DOHH2 (cell line): Measurements from ENCODE around the gene CYTH3.

Experiments
- H3F3A ChIP-seq: fragments of 200-600 bp; sonication (generic), shearing (Covaris generic); 2 replicates; pipeline ENCODE4 v1.6.0; 2016; ENCODE audit warnings: antibody characterized with exemption, mild to moderate bottlenecking; ENCODE audit not compliant: control insufficient read depth, insufficient read depth
- H3K27ac ChIP-seq: fragments of 200-600 bp; sonication (generic); 2 replicates; pipeline ENCODE4 v1.5.1; 2014; ENCODE audit warnings: low read depth, mild to moderate bottlenecking, low read length, moderate library complexity
- H3K27me3 ChIP-seq: fragments of 200-600 bp; sonication (generic); 2 replicates; pipeline ENCODE4 v1.6.1; 2014; ENCODE audit warnings: mild to moderate bottlenecking, low read length, mixed read lengths; ENCODE audit not compliant: control insufficient read depth
- H3K36me3 ChIP-seq: fragments of 200-600 bp; sonication (generic); 2 replicates; pipeline ENCODE4 v1.6.1; 2014; ENCODE audit warnings: mild to moderate bottlenecking, low read length, moderate library complexity, mixed read lengths; ENCODE audit not compliant: control insufficient read depth
- H3K4me1 ChIP-seq: fragments of 200-600 bp; sonication (generic); 2 replicates; pipeline ENCODE4 v1.6.1; 2014; ENCODE audit warnings: mild to moderate bottlenecking, low read length, mixed read lengths; ENCODE audit not compliant: control insufficient read depth
- H3K4me2 ChIP-seq: fragments of 200-600 bp; sonication (generic); 2 replicates; pipeline ENCODE4 v1.6.0; 2014; ENCODE audit warnings: mild to moderate bottlenecking, low read length, moderate library complexity
- H3K4me3 ChIP-seq: fragments of 200-600 bp; sonication (generic); 2 replicates; pipeline ENCODE4 v1.5.1; 2014; ENCODE audit warnings: mild to moderate bottlenecking, low read length, mixed read lengths
- H3K79me2 ChIP-seq: fragments of 200-600 bp; sonication (generic); 2 replicates; pipeline ENCODE4 v1.6.1; 2014; ENCODE audit warnings: mild to moderate bottlenecking, low read length, mixed read lengths; ENCODE audit not compliant: control insufficient read depth
- H3K9me2 ChIP-seq: fragments of 200-600 bp; sonication (generic); replicated peaks from 2 replicates; pipeline ENCODE4 v1.6.1; 2014; ENCODE audit warnings: mild to moderate bottlenecking, low read length, mixed read lengths; ENCODE audit not compliant: control insufficient read depth
- H3K9me3 ChIP-seq: fragments of 200-600 bp; sonication (generic); 2 replicates; pipeline ENCODE4 v1.6.1; 2014; ENCODE audit warnings: antibody characterized with exemption, low read length, mixed read lengths; ENCODE audit not compliant: control insufficient read depth, insufficient read depth
- H4K20me1 ChIP-seq: fragments of 200-600 bp; sonication (generic); 2 replicates; pipeline ENCODE4 v1.6.0; 2014; ENCODE audit warnings: low read depth, mild to moderate bottlenecking, antibody characterized with exemption, low read length, moderate library complexity; ENCODE audit not compliant: control insufficient read depth, insufficient read depth
- EZH2phosphoT487 ChIP-seq: fragments of 200-600 bp; sonication (generic); IDR thresholded peaks from 2 replicates; pipeline ENCODE4 v1.6.1; 2017; ENCODE audit warnings: borderline replicate concordance, mild to moderate bottlenecking, antibody characterized with exemption, low read length, moderate library complexity, mixed read lengths
- TF ChIP-seq, protein P1 (sequence below): fragments of 200-600 bp; sonication (generic); IDR thresholded peaks from one replicate; pipeline ENCODE4 v1.5.1; 2014; ENCODE audit warnings: antibody characterized with exemption, mild to moderate bottlenecking, low read depth, low read length; ENCODE audit not compliant: poor library complexity, severe bottlenecking

Gene CYTH3

DNA sequence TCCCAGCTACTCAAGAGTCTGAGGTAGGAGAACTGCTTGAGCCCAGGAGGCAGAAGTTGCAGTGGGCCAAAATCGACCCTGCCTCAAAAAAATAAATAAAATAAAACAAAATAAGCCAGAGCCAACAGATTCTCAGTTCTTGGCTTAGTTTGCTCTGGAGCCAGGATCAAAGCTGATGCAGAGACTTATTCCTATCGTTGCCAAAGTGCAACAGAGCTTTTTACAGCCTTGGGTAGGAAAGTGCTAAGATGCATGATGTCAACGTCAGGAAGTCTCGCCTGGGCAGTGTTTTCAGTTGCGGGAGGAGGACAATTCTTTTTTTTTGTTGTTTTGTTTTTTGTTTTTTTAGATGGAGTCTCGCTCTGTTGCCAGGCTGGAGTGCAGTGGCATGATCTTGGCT is 43.8 kb upstream of the CYTH3 start:
- no peak overlapping the region for H3K4me3 ChIP-seq
- no peaks in the 10 kb centered on the region for H3K36me3 ChIP-seq
- H3K79me2 ChIP-seq = no peaks in the 10 kb centered on the region
- H3K4me1 ChIP-seq = no peaks in the 10 kb centered on the region
- no peak overlapping the region for H3K4me2 ChIP-seq
- no peaks in the 10 kb centered on the region for H3K9me3 ChIP-seq
- no peaks in the 10 kb centered on the region for H3K27me3 ChIP-seq
- H3K27ac ChIP-seq = no peak overlapping the region
- H3K9me2 ChIP-seq = no peaks in the 10 kb centered on the region
- no peaks in the 10 kb centered on the region for H3F3A ChIP-seq
- no peak for TF ChIP-seq EZH2phosphoT487
- TF ChIP-seq, protein P1, sequence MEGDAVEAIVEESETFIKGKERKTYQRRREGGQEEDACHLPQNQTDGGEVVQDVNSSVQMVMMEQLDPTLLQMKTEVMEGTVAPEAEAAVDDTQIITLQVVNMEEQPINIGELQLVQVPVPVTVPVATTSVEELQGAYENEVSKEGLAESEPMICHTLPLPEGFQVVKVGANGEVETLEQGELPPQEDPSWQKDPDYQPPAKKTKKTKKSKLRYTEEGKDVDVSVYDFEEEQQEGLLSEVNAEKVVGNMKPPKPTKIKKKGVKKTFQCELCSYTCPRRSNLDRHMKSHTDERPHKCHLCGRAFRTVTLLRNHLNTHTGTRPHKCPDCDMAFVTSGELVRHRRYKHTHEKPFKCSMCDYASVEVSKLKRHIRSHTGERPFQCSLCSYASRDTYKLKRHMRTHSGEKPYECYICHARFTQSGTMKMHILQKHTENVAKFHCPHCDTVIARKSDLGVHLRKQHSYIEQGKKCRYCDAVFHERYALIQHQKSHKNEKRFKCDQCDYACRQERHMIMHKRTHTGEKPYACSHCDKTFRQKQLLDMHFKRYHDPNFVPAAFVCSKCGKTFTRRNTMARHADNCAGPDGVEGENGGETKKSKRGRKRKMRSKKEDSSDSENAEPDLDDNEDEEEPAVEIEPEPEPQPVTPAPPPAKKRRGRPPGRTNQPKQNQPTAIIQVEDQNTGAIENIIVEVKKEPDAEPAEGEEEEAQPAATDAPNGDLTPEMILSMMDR = no peak
- no peaks in the 10 kb centered on the region for H4K20me1 ChIP-seq

DNA sequence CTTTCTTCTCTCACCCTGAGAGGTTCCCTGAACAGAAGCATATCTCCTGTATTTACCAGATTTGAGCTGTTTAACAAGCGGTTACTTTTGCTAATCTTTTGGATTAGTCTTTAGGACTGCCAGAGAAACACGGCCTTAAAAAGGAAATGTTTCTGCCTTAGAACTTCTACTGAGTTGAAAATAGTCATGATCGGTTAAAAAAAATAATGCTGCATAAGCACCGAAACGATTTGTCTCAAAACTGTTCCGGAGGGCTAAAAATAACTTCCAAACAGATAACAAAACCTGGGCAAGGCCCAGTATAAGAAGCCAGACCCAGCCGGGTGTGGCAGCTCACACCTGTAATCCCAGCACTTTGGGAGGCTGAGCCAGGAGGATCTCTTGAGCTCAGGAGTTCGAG is 43.3 kb upstream of the CYTH3 start:
- H4K20me1 ChIP-seq = no peaks in the 10 kb centered on the region
- no peaks in the 10 kb centered on the region for H3K9me3 ChIP-seq
- H3K9me2 ChIP-seq = no peaks in the 10 kb centered on the region
- H3K4me2 ChIP-seq = no peak overlapping the region
- H3K27ac ChIP-seq = no peak overlapping the region
- H3K27me3 ChIP-seq = no peaks in the 10 kb centered on the region
- H3K79me2 ChIP-seq = no peaks in the 10 kb centered on the region
- TF ChIP-seq, protein P1 = no peak
- TF ChIP-seq EZH2phosphoT487 = no peak
- H3F3A ChIP-seq = no peaks in the 10 kb centered on the region
- no peaks in the 10 kb centered on the region for H3K36me3 ChIP-seq
- no peak overlapping the region for H3K4me3 ChIP-seq
- H3K4me1 ChIP-seq = no peaks in the 10 kb centered on the region

DNA sequence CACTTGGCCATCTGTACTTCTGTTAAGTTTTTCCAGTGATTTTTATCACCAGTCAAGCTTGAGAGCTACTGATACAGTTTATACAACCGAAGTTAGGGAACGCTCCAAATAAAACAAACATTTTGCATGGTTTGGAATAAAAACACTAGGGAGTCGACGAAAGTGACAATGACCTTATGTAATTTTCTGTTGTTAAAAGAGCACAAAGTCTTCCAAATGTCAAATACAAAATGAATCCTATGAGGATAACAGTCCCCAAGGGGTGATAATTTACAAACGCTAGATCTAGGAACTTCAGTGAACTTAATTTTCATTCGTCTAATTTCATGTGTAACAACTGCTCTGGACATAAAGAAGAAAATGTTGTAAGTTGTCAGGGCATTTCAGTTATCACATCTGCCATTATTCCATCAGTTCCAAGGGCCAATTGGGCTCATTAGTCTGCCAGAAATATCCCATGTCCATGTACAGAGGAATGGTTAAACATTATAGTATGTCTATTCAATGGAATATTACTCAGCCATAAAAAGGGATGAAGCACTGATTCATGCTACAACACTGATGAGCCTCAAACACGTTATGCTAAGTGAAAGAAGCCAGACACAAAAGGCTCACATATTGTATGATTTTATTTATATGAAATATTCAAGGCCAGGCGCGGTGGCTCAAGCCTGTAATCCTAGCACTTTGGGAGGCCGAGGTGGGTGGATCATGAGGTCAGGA is 38.0 kb upstream of the CYTH3 start:
- H3K79me2 ChIP-seq = no peaks in the 10 kb centered on the region
- no peak overlapping the region for H3K27ac ChIP-seq
- TF ChIP-seq EZH2phosphoT487 = no peak
- TF ChIP-seq, protein P1 = no peak
- no peak overlapping the region for H3K4me2 ChIP-seq
- no peak overlapping the region for H3K4me3 ChIP-seq
- no peaks in the 10 kb centered on the region for H3K9me2 ChIP-seq
- no peaks in the 10 kb centered on the region for H4K20me1 ChIP-seq
- H3F3A ChIP-seq = no peaks in the 10 kb centered on the region
- no peaks in the 10 kb centered on the region for H3K9me3 ChIP-seq
- H3K27me3 ChIP-seq = no peaks in the 10 kb centered on the region; the same call in 1 of the 2 replicates
- no peaks in the 10 kb centered on the region for H3K4me1 ChIP-seq
- H3K36me3 ChIP-seq = no peaks in the 10 kb centered on the region
